ENCODE results near the gene CYP2W1. TPM values are rescaled to one million over a fixed set of nuclear protein-coding genes. Genes with fewer than 3 reads are reported as not detected.
A peak's percentile ranks its signal among the peaks of the same experiment; 100 is the strongest.

Gene CYP2W1
- total and polyA plus RNA-seq, 10 of the 15 experiments (the other 5 are each of a cell fraction or from before 2014, with no cell fraction given): not detected

DNA sequence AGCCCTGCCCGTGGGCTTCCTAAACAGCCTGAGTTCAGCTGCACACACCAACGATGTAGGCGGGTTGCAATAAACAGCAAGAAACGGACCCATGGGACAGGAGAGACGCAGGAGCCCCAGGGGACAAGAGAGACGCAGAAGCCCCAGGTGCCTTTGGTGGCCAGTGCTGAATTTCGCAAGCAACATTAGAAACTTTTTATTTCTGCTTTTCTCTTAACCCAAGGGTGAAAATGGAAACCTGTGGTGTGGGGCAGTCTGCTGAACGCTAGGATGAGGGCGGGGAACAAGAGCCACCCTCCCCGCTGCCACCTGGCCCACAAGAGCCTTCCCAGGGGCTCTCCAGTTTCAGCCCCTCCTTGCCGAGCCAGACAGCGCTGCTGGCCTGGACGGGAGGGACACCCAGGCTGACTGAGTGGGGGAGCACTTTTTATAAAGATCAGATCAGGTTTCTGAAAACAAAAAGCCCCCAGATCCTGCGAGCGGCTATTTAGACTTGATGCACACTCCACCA, 41.4 kb downstream of the CYP2W1 start (continued):
- TF ChIP-seq ZNF384 (IDR thresholded peaks at IDR 0.05; ENCODE audit: borderline replicate concordance, low read depth, low read length): peak; percentile 40; the same call in 1 of the 2 replicates
- TF ChIP-seq HDAC6 (IDR thresholded peaks at IDR 0.05; ENCODE audit: unreplicated experiment): no peak
- no peak for TF ChIP-seq CBX3 (IDR thresholded peaks at IDR 0.05; ENCODE audit: borderline replicate concordance, low read depth)
- TF ChIP-seq, protein P1, sequence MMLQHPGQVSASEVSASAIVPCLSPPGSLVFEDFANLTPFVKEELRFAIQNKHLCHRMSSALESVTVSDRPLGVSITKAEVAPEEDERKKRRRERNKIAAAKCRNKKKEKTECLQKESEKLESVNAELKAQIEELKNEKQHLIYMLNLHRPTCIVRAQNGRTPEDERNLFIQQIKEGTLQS (IDR thresholded peaks at IDR 0.05; ENCODE audit: borderline replicate concordance, extremely low read depth, low read depth, low read length): no peak
- TF ChIP-seq NFIC (IDR thresholded peaks at IDR 0.05; ENCODE audit: low read depth, low read length): peak; percentile 55; the same call in 1 of the 2 replicates
- TF ChIP-seq ZNF24 (IDR thresholded peaks at IDR 0.05): peak; percentile 62; the same call in 1 of the 2 replicates
- TF ChIP-seq ZNF592 (IDR thresholded peaks at IDR 0.05): no peak
- no peak for TF ChIP-seq ZNF207 (IDR thresholded peaks at IDR 0.05; ENCODE audit: borderline replicate concordance)
- TF ChIP-seq HCFC1 (IDR thresholded peaks at IDR 0.05; ENCODE audit: low read length): no peak
- 0 out of 2 replicates have a peak, but pooled peaks have one; percentile 36 for TF ChIP-seq POLR2A (IDR thresholded peaks at IDR 0.05; ENCODE audit: low read depth, low read length)
- TF ChIP-seq CHD4 (IDR thresholded peaks at IDR 0.05): no peak
- TF ChIP-seq SUZ12 (IDR thresholded peaks at IDR 0.05; ENCODE audit: unreplicated experiment): no peak
- no peak for TF ChIP-seq ZBTB40 (IDR thresholded peaks at IDR 0.05; ENCODE audit: borderline replicate concordance)
- TF ChIP-seq, protein P2, sequence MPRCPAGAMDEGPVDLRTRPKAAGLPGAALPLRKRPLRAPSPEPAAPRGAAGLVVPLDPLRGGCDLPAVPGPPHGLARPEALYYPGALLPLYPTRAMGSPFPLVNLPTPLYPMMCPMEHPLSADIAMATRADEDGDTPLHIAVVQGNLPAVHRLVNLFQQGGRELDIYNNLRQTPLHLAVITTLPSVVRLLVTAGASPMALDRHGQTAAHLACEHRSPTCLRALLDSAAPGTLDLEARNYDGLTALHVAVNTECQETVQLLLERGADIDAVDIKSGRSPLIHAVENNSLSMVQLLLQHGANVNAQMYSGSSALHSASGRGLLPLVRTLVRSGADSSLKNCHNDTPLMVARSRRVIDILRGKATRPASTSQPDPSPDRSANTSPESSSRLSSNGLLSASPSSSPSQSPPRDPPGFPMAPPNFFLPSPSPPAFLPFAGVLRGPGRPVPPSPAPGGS (IDR thresholded peaks at IDR 0.05; ENCODE audit: borderline replicate concordance, insufficient read depth, low read depth, low read length, poor library complexity, severe bottlenecking): peak; percentile 98
- TF ChIP-seq JUNB (IDR thresholded peaks at IDR 0.05): no peak
- TF ChIP-seq, protein P3, sequence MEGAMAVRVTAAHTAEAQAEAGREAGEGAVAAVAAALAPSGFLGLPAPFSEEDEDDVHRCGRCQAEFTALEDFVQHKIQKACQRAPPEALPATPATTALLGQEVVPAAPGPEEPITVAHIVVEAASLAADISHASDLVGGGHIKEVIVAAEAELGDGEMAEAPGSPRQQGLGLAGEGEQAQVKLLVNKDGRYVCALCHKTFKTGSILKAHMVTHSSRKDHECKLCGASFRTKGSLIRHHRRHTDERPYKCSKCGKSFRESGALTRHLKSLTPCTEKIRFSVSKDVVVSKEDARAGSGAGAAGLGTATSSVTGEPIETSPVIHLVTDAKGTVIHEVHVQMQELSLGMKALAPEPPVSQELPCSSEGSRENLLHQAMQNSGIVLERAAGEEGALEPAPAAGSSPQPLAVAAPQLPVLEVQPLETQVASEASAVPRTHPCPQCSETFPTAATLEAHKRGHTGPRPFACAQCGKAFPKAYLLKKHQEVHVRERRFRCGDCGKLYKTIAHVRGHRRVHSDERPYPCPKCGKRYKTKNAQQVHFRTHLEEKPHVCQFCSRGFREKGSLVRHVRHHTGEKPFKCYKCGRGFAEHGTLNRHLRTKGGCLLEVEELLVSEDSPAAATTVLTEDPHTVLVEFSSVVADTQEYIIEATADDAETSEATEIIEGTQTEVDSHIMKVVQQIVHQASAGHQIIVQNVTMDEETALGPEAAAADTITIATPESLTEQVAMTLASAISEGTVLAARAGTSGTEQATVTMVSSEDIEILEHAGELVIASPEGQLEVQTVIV (IDR thresholded peaks at IDR 0.05; ENCODE audit: borderline replicate concordance, partially characterized antibody): no peak
- peak; percentile 88 for TF ChIP-seq EED (IDR thresholded peaks at IDR 0.05; ENCODE audit: low read depth)
- TF ChIP-seq NFXL1 (IDR thresholded peaks at IDR 0.05; ENCODE audit: borderline replicate concordance): no peak
